Fibroblast of lung (primary cell): ENCODE measurements around the gene PFKP.

ENCODE experiments used
- EZH2 ChIP-seq: IDR thresholded peaks from 2 replicates; pipeline ENCODE4 v1.5.1; 2012; ENCODE audit warnings: low read length, control low read depth, mild to moderate bottlenecking; ENCODE audit errors: missing control alignments
- TF ChIP-seq, protein P1 (sequence below), 2 donors: IDR thresholded peaks in 1 of 2; conservative IDR thresholded peaks in 1 of 2; 1 replicate in 1 of 2; 2 replicates in 1 of 2; pipeline ENCODE4 v1.5.1; 2011 to 2012; ENCODE audit warnings: low read length in 2 of 2, control low read depth in 1 of 2, inconsistent platforms in 1 of 2, low read depth in 1 of 2, mild to moderate bottlenecking in 1 of 2

DNA sequence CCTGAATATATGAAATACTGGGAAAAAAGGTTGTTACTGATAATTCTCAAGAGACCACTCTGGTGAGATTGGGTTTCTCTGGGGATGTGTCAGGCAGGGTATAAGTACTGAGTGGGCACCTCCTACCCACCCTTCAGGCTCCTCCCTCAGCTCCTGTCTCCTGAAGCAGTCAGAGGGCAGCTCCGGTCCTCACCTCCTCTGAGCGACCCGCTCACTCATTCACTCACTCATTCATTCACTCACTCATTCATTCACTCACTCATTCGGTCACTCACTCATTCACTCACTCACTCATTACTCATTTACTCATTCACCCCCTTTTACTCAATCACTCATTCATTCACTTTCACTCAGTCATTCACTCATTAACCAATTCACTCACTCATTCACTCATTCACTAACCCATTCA lies 6.9 kb upstream of the PFKP start:
- TF ChIP-seq, protein P1, sequence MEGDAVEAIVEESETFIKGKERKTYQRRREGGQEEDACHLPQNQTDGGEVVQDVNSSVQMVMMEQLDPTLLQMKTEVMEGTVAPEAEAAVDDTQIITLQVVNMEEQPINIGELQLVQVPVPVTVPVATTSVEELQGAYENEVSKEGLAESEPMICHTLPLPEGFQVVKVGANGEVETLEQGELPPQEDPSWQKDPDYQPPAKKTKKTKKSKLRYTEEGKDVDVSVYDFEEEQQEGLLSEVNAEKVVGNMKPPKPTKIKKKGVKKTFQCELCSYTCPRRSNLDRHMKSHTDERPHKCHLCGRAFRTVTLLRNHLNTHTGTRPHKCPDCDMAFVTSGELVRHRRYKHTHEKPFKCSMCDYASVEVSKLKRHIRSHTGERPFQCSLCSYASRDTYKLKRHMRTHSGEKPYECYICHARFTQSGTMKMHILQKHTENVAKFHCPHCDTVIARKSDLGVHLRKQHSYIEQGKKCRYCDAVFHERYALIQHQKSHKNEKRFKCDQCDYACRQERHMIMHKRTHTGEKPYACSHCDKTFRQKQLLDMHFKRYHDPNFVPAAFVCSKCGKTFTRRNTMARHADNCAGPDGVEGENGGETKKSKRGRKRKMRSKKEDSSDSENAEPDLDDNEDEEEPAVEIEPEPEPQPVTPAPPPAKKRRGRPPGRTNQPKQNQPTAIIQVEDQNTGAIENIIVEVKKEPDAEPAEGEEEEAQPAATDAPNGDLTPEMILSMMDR (conservative IDR thresholded peaks at IDR 0.05 in 1 of 2, IDR thresholded peaks at IDR 0.05 in 1 of 2; ENCODE audit: low read depth in 1 of 2, low read length in 2 of 2), result no peak
- no peak for TF ChIP-seq EZH2
